ENCODE measurements around the gene ADAD2. TPM values are rescaled to one million over a fixed set of nuclear protein-coding genes. Genes with fewer than 3 reads are reported as not detected.
"Not testable (repeated sequence)": the region's sequence is repeated elsewhere in the genome, so short reads cannot be mapped to it uniquely, and the experiment has no call there.

Gene ADAD2
- total RNA-seq, 1 donor from 2014 or later = not detected

GRCh38 chr16:84193480-84193879, 2.5 kb downstream of the ADAD2 start:
- ATAC-seq (no peak), DNase-seq (ENCODE audit: missing footprints) (no peak)
- intact Hi-C loops (cut with DNase I) = no loop called here

- no peak for ATAC-seq
- intact Hi-C loops (cut with DNase I) = no loop called here
- no peak for DNase-seq (ENCODE audit: missing footprints)
These were observed 3.1 kb downstream of the ADAD2 start for GRCh38 chr16:84194018-84194417.

GRCh38 chr16:84194470-84195200, 3.7 kb downstream of the ADAD2 start:
- intact Hi-C loops (cut with DNase I) = no loop called here
- ATAC-seq (no peak), DNase-seq (ENCODE audit: missing footprints) (no peak)

DNA sequence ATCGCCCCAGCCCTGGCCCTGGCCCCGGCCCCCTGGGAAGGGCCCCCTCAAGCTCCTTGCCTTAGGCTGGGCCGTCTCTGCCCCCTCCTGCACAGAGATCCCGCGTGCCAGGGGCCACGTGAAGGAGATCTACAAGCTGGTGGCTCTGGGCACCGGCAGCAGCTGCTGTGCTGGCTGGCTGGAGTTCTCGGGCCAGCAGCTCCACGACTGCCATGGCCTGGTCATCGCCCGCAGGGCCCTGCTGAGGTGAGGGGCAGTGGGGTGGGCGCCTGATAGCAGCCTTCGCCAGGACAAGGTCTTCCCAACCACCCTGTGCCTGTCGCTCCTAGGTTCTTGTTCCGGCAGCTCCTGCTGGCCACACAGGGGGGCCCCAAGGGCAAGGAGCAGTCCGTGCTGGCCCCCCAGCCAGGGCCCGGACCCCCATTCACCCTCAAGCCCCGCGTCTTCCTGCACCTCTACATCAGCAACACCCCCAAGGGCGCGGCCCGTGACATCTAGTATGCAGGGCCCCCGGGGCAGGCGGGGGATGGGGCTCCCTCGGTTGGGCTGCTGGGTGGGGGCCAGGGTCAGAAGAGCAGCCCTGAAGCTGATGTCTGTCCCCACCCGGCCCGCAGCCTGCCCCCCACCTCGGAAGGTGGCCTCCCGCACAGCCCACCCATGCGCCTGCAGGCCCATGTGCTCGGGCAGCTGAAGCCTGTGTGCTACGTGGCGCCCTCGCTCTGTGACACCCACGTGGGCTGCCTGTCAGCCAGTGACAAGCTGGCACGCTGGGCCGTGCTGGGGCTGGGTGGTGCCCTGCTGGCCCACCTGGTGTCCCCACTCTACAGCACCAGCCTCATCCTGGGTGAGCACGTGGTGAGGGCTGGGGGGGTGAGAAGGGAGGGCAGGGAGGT, 4.5 kb downstream of the ADAD2 start:
- no peak for ATAC-seq
- intact Hi-C loops (cut with DNase I) = no loop called here
- no peak for DNase-seq (ENCODE audit: missing footprints)

- no peak for DNase-seq (ENCODE audit: missing footprints)
- intact Hi-C loops (cut with DNase I) = no loop called here
- ATAC-seq = no peak
These were observed 5.1 kb downstream of the ADAD2 start for GRCh38 chr16:84196101-84196500.

DNA sequence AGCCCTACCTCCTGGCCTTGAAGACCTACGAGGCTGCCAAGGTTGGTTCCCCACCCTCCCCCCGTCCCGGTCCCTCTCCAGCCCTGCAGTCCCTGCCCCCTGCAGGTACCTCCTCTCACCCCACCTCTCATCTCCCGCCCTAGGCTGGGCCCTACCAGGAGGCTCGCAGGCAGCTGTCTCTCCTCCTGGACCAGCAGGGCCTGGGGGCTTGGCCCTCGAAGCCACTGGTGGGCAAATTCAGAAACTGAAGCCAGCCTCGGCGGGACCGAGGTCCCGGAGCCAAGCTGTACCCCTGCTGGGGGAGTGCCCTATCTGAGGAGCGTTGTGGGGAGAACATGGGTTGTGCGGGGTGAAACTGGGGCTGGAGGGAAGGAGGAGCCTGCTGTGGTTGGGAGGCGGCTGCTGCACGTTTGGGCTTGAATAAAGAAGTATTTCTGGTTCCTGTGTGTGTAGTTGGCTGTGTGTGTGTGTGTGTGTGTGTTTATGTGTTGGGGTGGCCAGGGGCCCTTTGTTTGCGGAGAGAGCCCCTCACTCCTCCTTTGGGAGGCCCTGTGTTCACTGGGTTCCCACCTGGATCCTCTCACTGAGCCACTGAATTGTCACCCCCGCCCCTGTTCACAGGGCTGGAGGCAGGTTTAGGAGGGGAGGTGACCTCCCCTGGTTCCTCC, 5.9 kb downstream of the ADAD2 start:
- ATAC-seq (no peak), DNase-seq (ENCODE audit: missing footprints) (no peak)
- intact Hi-C loops (cut with DNase I) = no loop called here

DNA sequence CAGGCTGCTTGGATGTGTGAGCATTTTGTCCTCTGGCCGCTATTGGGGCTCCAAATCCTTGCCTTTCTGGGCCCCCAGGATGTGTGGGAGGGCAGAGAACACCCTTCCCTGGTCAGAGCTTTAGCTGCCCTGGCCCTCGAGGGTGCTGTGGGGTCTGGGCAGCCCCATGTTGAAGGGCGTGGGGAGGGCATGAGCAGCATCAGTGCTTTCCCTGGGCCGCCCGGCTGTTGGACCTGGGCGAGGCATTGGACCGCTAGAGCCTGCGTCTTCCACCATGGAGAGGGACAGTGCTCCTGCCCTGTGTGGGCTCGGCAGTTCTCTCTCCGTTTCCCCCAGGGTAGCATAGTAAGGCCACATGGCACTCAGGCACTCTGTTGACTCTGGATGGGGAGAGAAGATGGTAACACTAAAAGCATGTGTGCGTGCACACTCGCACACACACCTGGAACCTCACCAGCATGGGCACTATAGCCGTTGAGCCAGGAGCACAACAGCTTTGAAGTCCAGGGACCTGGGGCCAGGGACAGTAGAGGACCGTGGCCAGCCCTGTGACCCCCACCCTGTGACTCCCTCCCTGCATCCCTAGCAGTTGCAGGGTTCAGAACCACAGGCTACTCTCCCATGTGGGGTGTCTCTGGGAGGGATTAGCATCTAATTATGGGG, 6.6 kb downstream of the ADAD2 start:
- intact Hi-C loops (cut with DNase I) = no loop called here
- ATAC-seq (no peak), DNase-seq (ENCODE audit: missing footprints) (peak; percentile 67)

DNA sequence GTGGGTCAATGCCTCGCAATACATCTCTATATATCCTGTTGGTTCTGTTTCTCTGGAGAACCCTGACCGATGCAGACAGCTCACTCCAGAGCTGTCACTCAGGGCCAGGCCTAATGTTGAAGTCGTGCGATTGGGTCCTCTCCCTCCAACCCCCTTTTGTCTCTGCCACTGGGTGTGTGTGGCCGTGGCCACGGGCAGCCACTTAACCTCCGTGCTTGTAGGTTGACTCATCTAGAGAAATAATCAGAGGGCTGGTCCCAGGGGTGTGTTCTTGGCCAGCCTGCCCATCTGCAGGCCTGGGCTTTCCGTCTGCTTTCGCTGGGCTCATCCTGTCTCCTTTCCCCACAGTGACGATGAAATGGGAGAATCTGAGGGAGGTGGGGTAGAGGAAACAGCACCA, 7.4 kb downstream of the ADAD2 start:
- DNase-seq (ENCODE audit: missing footprints) = peak; percentile 63
- intact Hi-C loops (cut with DNase I) = no loop called here
- no peak for ATAC-seq

GRCh38 chr16:84199097-84199496, 8.1 kb downstream of the ADAD2 start:
- ATAC-seq = no peak
- DNase-seq (ENCODE audit: missing footprints) = no peak
- intact Hi-C loops (cut with DNase I) = no loop called here

- ATAC-seq = peak; percentile 72
- DNase-seq (ENCODE audit: missing footprints) = peak; percentile 65
- intact Hi-C loops (cut with DNase I) = no loop called here
These were observed 8.9 kb downstream of the ADAD2 start for GRCh38 chr16:84199861-84200260.

GRCh38 chr16:84204551-84204950, 13.6 kb downstream of the ADAD2 start:
- intact Hi-C loops (cut with DNase I); ATAC-seq; DNase-seq (ENCODE audit: missing footprints): not testable (repeated sequence)

DNA sequence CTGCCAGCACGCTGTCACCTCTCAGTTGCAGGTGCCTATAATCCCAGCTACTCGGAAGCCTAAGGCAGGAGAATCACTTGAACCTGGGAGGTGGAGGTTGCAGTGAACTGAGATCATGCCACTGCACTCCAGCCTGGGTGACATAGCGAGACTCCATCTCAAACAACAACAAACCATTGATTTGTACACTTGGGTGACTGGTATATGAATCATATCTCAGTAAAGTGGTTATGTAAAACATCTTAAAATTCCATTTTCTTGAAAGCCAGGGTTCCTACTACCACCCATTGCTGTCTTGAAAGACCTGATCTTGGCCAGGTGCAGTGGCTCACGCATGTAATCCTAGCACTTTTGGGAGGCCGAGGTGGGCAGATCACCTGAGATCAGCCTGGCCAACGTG, 14.2 kb downstream of the ADAD2 start:
- ATAC-seq; intact Hi-C loops (cut with DNase I): not testable (repeated sequence)

GRCh38 chr16:84205976-84206691, 15.2 kb downstream of the ADAD2 start:
- intact Hi-C loops (cut with DNase I) = no loop called here
- no peak for ATAC-seq
- no peak for DNase-seq (ENCODE audit: missing footprints)

More for the DNA sequence above, 14.2 kb downstream of the ADAD2 start:
- DNase-seq (ENCODE audit: missing footprints) = not testable (repeated sequence)

- no peak for DNase-seq (ENCODE audit: missing footprints)
- intact Hi-C loops (cut with DNase I) = no loop called here
- ATAC-seq = no peak
These were observed 16.3 kb downstream of the ADAD2 start for GRCh38 chr16:84207251-84207650.

- no peak for DNase-seq (ENCODE audit: missing footprints)
- intact Hi-C loops (cut with DNase I) = no loop called here
- ATAC-seq = no peak
These were observed 16.9 kb downstream of the ADAD2 start for GRCh38 chr16:84207879-84208278.

GRCh38 chr16:84209989-84210388, 19.0 kb downstream of the ADAD2 start:
- DNase-seq (ENCODE audit: missing footprints) = no peak
- intact Hi-C loops (cut with DNase I) = no loop called here
- ATAC-seq = no peak

- DNase-seq (ENCODE audit: missing footprints) (no peak), ATAC-seq (no peak)
- intact Hi-C loops (cut with DNase I) = no loop called here
These were observed 21.2 kb downstream of the ADAD2 start for GRCh38 chr16:84212154-84212553.

GRCh38 chr16:84212631-84213030, 21.7 kb downstream of the ADAD2 start:
- intact Hi-C loops (cut with DNase I) = no loop called here
- no peak for ATAC-seq
- no peak for DNase-seq (ENCODE audit: missing footprints)

Measured in Right ventricle myocardium inferior (tissue), 1 donor.